Measurements from ENCODE around the gene DTYMK.

The DTYMK gene

GRCh38 chr2:241637018-241637794, 49.4 kb downstream of the DTYMK start, which contains the start of the genes ATG4B and THAP4 (continued):
- no peak for TF ChIP-seq ZNF488 (tag by site-specific recombination; IDR thresholded peaks at IDR 0.05)
- no peak for TF ChIP-seq ZNF776 (tag by site-specific recombination; IDR thresholded peaks at IDR 0.05; ENCODE audit: borderline replicate concordance)
- TF ChIP-seq SETDB1 (IDR thresholded peaks at IDR 0.05; ENCODE audit: insufficient read length, low read length): no peak
- TF ChIP-seq GLIS2 (tag by site-specific recombination; IDR thresholded peaks at IDR 0.05): peak; percentile 51; the same call in 1 of the 2 replicates
- TF ChIP-seq ELK4 (IDR thresholded peaks at IDR 0.05; ENCODE audit: borderline replicate concordance, low read depth, low read length): peak; percentile 48; the same call in 1 of the 2 replicates
- 0 out of 2 replicates have a peak, but pooled peaks have one; percentile 22 for TF ChIP-seq ZNF777 (tag by site-specific recombination; IDR thresholded peaks at IDR 0.05; ENCODE audit: borderline replicate concordance)
- TF ChIP-seq CTCF (tag by site-specific recombination; IDR thresholded peaks at IDR 0.05): 0 out of 2 replicates have a peak, but pooled peaks have one; percentile 12
- 0 out of 2 replicates have a peak, but pooled peaks have one; percentile 46 for TF ChIP-seq ZNF423 (tag by site-specific recombination; IDR thresholded peaks at IDR 0.05)
- TF ChIP-seq ZEB2 (tag by site-specific recombination; IDR thresholded peaks at IDR 0.05): peak; percentile 93
- 0 out of 2 replicates have a peak, but pooled peaks have one; percentile 32 for TF ChIP-seq BCL11B (tag by site-specific recombination; IDR thresholded peaks at IDR 0.05; ENCODE audit: low read depth)
- peak; percentile 62; the same call in 1 of the 2 replicates for TF ChIP-seq ZNF692 (tag by site-specific recombination; IDR thresholded peaks at IDR 0.05)
- peak; percentile 83; the same call in 1 of the 2 replicates for TF ChIP-seq KLF8 (tag by site-specific recombination; IDR thresholded peaks at IDR 0.05)
- peak; percentile 92 for TF ChIP-seq ZBTB26 (tag by site-specific recombination; optimal IDR thresholded peaks at IDR 0.05)
- no peak for TF ChIP-seq TSHZ1 (tag by site-specific recombination; IDR thresholded peaks at IDR 0.05; ENCODE audit: borderline replicate concordance)
- TF ChIP-seq ZSCAN30 (tag by site-specific recombination; IDR thresholded peaks at IDR 0.05): 0 out of 2 replicates have a peak, but pooled peaks have one; percentile 4
- no peak for TF ChIP-seq ZNF280D (tag by site-specific recombination; IDR thresholded peaks at IDR 0.05)
- peak; percentile 51; the same call in 1 of the 2 replicates for TF ChIP-seq ZNF629 (tag by site-specific recombination; IDR thresholded peaks at IDR 0.05)
- TF ChIP-seq ZNF114 (tag by site-specific recombination; IDR thresholded peaks at IDR 0.05): no peak
- peak; percentile 61 for TF ChIP-seq SP3 (tag by site-specific recombination; IDR thresholded peaks at IDR 0.05)
- TF ChIP-seq ZNF18 (tag by site-specific recombination; IDR thresholded peaks at IDR 0.05): no peak
- no peak for TF ChIP-seq GFI1B (tag by site-specific recombination; IDR thresholded peaks at IDR 0.05)
